ENCODE data around the gene PDE11A.

The PDE11A gene

GRCh38 chr2:177740700-177741099, 331.9 kb downstream of the PDE11A start:
- no peak for TF ChIP-seq POLR2AphosphoS5 (IDR thresholded peaks at IDR 0.05; ENCODE audit: low read depth, low read length)
- TF ChIP-seq TAF1 (IDR thresholded peaks at IDR 0.05; ENCODE audit: borderline replicate concordance, insufficient read depth, low read length) = no peak
- no peak for TF ChIP-seq SIN3A (IDR thresholded peaks at IDR 0.05; ENCODE audit: borderline replicate concordance, insufficient read depth, low read length)
- no peak for TF ChIP-seq FOXP2 (optimal IDR thresholded peaks at IDR 0.05; ENCODE audit: borderline replicate concordance, extremely low read depth, extremely low read length, insufficient read depth)
- TF ChIP-seq, protein P1, sequence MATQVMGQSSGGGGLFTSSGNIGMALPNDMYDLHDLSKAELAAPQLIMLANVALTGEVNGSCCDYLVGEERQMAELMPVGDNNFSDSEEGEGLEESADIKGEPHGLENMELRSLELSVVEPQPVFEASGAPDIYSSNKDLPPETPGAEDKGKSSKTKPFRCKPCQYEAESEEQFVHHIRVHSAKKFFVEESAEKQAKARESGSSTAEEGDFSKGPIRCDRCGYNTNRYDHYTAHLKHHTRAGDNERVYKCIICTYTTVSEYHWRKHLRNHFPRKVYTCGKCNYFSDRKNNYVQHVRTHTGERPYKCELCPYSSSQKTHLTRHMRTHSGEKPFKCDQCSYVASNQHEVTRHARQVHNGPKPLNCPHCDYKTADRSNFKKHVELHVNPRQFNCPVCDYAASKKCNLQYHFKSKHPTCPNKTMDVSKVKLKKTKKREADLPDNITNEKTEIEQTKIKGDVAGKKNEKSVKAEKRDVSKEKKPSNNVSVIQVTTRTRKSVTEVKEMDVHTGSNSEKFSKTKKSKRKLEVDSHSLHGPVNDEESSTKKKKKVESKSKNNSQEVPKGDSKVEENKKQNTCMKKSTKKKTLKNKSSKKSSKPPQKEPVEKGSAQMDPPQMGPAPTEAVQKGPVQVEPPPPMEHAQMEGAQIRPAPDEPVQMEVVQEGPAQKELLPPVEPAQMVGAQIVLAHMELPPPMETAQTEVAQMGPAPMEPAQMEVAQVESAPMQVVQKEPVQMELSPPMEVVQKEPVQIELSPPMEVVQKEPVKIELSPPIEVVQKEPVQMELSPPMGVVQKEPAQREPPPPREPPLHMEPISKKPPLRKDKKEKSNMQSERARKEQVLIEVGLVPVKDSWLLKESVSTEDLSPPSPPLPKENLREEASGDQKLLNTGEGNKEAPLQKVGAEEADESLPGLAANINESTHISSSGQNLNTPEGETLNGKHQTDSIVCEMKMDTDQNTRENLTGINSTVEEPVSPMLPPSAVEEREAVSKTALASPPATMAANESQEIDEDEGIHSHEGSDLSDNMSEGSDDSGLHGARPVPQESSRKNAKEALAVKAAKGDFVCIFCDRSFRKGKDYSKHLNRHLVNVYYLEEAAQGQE (IDR thresholded peaks at IDR 0.05; ENCODE audit: insufficient read depth in 1 of 2, low read depth in 2 of 2, low read length in 2 of 2) = no peak

GRCh38 chr2:177738461-177739235, 333.9 kb downstream of the PDE11A start:
- no peak for TF ChIP-seq FOXP2 (optimal IDR thresholded peaks at IDR 0.05; ENCODE audit: borderline replicate concordance, extremely low read depth, extremely low read length, insufficient read depth)
- no peak for TF ChIP-seq POLR2AphosphoS5 (IDR thresholded peaks at IDR 0.05; ENCODE audit: low read depth, low read length)
- TF ChIP-seq TAF1 (IDR thresholded peaks at IDR 0.05; ENCODE audit: borderline replicate concordance, insufficient read depth, low read length) = no peak
- TF ChIP-seq, protein P1 (IDR thresholded peaks at IDR 0.05; ENCODE audit: insufficient read depth in 1 of 2, low read depth in 2 of 2, low read length in 2 of 2) = no peak
- TF ChIP-seq SIN3A (IDR thresholded peaks at IDR 0.05; ENCODE audit: borderline replicate concordance, insufficient read depth, low read length) = no peak

DNA sequence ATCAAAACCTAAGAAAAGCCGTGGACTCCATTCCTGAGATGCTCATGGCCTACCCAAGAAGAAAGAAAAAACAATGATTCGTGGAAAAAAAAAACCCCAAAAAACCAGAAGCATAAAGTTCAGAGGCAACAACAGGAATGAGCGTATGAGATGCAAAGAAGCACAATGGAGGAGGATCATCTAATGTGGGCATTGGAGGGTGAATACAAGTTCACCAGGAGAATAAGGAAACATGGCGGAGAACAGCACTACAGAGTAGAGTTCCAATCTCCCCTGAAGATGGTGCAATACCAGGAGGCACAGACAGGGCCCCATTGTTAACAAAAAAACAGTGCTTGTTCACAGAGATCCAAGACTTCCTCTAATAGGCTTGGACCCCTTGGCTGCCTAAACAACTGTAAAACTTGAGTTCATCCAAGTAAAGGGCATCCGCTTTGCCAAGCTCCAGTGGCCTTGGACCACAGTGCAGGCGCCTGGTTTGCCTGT, 337.2 kb downstream of the PDE11A start:
- TF ChIP-seq, protein P1 (IDR thresholded peaks at IDR 0.05; ENCODE audit: insufficient read depth in 1 of 2, low read depth in 2 of 2, low read length in 2 of 2) = no peak
- TF ChIP-seq TAF1 (IDR thresholded peaks at IDR 0.05; ENCODE audit: borderline replicate concordance, insufficient read depth, low read length) = no peak
- no peak for TF ChIP-seq POLR2AphosphoS5 (IDR thresholded peaks at IDR 0.05; ENCODE audit: low read depth, low read length)
- TF ChIP-seq FOXP2 (optimal IDR thresholded peaks at IDR 0.05; ENCODE audit: borderline replicate concordance, extremely low read depth, extremely low read length, insufficient read depth) = no peak
- no peak for TF ChIP-seq SIN3A (IDR thresholded peaks at IDR 0.05; ENCODE audit: borderline replicate concordance, insufficient read depth, low read length)

GRCh38 chr2:177733322-177733855, 339.2 kb downstream of the PDE11A start:
- TF ChIP-seq FOXP2 (optimal IDR thresholded peaks at IDR 0.05; ENCODE audit: borderline replicate concordance, extremely low read depth, extremely low read length, insufficient read depth) (no peak), TAF1 (IDR thresholded peaks at IDR 0.05; ENCODE audit: borderline replicate concordance, insufficient read depth, low read length) (no peak), SIN3A (IDR thresholded peaks at IDR 0.05; ENCODE audit: borderline replicate concordance, insufficient read depth, low read length) (no peak), POLR2AphosphoS5 (IDR thresholded peaks at IDR 0.05; ENCODE audit: low read depth, low read length) (no peak)
- TF ChIP-seq, protein P1 (IDR thresholded peaks at IDR 0.05; ENCODE audit: insufficient read depth in 1 of 2, low read depth in 2 of 2, low read length in 2 of 2) = no peak
